ENCODE measurements around the gene GARNL3. TPM values are rescaled to one million over a fixed set of nuclear protein-coding genes. Genes with fewer than 3 reads are reported as not detected.

GARNL3 gene
- total and polyA plus RNA-seq, 7 donors: 1.2 to 4.8 (median 2.2) TPM

- TF ChIP-seq, protein P1, sequence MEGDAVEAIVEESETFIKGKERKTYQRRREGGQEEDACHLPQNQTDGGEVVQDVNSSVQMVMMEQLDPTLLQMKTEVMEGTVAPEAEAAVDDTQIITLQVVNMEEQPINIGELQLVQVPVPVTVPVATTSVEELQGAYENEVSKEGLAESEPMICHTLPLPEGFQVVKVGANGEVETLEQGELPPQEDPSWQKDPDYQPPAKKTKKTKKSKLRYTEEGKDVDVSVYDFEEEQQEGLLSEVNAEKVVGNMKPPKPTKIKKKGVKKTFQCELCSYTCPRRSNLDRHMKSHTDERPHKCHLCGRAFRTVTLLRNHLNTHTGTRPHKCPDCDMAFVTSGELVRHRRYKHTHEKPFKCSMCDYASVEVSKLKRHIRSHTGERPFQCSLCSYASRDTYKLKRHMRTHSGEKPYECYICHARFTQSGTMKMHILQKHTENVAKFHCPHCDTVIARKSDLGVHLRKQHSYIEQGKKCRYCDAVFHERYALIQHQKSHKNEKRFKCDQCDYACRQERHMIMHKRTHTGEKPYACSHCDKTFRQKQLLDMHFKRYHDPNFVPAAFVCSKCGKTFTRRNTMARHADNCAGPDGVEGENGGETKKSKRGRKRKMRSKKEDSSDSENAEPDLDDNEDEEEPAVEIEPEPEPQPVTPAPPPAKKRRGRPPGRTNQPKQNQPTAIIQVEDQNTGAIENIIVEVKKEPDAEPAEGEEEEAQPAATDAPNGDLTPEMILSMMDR (IDR thresholded peaks at IDR 0.05): no peak
- no peak overlapping the region for H3K27ac ChIP-seq
- no peak for ATAC-seq
- H3K36me3 ChIP-seq (ENCODE audit: insufficient read depth in 1 of 2, low read depth in 1 of 2): no peaks in the 10 kb centered on the region
- intact Hi-C loops (cut with DNase I): loop anchor here in 1 of 2 donors (5.0 kb wide), 1 partner anchor 56 kb away; no protein-coding TSS in a partner anchor
- no peak for DNase-seq
- H3K9me3 ChIP-seq: no peaks in the 10 kb centered on the region
- peaks cover 29% of the 10 kb centered on the region for H3K4me1 ChIP-seq
- 70 to 73% (median 71%) methylated on average over 4 of the region's 4 CpGs for whole genome bisulfite sequencing, 3 donors
- H3K27me3 ChIP-seq (ENCODE audit: insufficient read depth in 3 of 3, low read length in 2 of 3): no peaks in the 10 kb centered on the region
- no peak overlapping the region for H3K4me3 ChIP-seq
These were observed 41.3 kb downstream of the GARNL3 start for GRCh38 chr9:127305838-127306226.

GRCh38 chr9:127307802-127308201 is 43.2 kb downstream of the GARNL3 start:
- no peak overlapping the region for H3K4me3 ChIP-seq
- no peaks in the 10 kb centered on the region for H3K27me3 ChIP-seq (ENCODE audit: insufficient read depth in 3 of 3, low read length in 2 of 3)
- ATAC-seq (peak; percentile 69 to 96 (median 88)), DNase-seq (peak; percentile 31 to 65)
- WGBS, 3 donors: 38 to 59% (median 42%) methylated on average over 2 of the region's 2 CpGs
- peaks cover 36% of the 10 kb centered on the region for H3K4me1 ChIP-seq
- TF ChIP-seq, protein P1 (IDR thresholded peaks at IDR 0.05): no peak
- H3K36me3 ChIP-seq (ENCODE audit: insufficient read depth in 1 of 2, low read depth in 1 of 2): no peaks in the 10 kb centered on the region
- peak overlapping the region; percentile 23 for H3K27ac ChIP-seq
- intact Hi-C loops (cut with DNase I): loop anchor here in 1 of 2 donors (5.0 kb wide), 1 partner anchor 54 kb away; no protein-coding TSS in a partner anchor
- H3K9me3 ChIP-seq: no peaks in the 10 kb centered on the region

DNA sequence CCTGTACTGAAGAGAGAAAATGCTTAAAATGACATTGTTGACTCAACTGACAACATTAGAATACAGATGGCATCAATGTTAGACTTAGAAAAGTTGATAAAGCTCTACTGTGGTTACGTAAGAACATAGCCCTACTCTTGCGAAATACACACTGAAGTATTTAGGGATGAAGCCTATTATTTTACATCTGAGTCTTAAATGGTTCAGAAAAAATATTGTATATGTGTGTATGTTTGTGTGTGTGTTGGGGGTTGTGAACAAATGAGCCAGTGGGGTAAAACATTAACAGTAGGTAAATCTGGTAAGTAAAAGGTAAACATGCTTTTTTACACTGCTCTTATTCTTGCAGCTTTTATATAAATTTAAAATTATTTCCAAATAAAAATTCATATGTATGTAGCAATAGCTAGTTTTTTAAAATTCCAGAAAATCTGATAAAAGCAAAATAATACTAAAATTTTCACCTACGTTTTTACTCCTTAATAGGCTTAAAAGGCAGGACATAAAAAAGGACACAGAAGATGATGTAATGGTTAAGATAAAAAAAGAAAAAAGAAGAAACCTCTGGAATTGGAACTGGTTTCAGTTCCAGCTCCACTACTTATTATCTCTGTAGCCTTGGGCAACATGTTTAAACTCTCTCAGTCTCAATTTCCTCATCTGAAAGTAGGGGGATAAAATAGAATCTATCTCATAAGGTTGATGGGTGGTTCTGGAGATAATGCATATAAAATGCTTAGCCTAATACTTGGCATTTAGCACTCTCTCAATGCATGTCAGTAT is 44.3 kb downstream of the GARNL3 start:
- ATAC-seq (peak in 1 of 4 donors; percentile 46), DNase-seq (no peak)
- Histone ChIP-seq H3K27me3 (ENCODE audit: insufficient read depth in 3 of 3, low read length in 2 of 3) (no peaks in the 10 kb centered on the region), H3K36me3 (ENCODE audit: insufficient read depth in 1 of 2, low read depth in 1 of 2) (peaks cover 0 to 6% of the 10 kb centered on the region in 2 donors), H3K4me1 (peaks cover 36% of the 10 kb centered on the region), H3K4me3 (no peak overlapping the region), H3K27ac (no peak overlapping the region), H3K9me3 (no peaks in the 10 kb centered on the region)
- 46 to 69% (median 55%) methylated on average over 3 of the region's 3 CpGs for WGBS, 3 donors
- intact Hi-C loops (cut with DNase I): loop anchor here in 1 of 2 donors (5.0 kb wide), 1 partner anchor 53 kb away; no protein-coding TSS in a partner anchor
- TF ChIP-seq, protein P1 (IDR thresholded peaks at IDR 0.05): no peak

- Histone ChIP-seq H3K27me3 (ENCODE audit: insufficient read depth in 3 of 3, low read length in 2 of 3) (no peaks in the 10 kb centered on the region), H3K4me1 (peaks cover 36% of the 10 kb centered on the region), H3K27ac (no peak overlapping the region), H3K4me3 (no peak overlapping the region), H3K9me3 (no peaks in the 10 kb centered on the region), H3K36me3 (ENCODE audit: insufficient read depth in 1 of 2, low read depth in 1 of 2) (peaks cover 0 to 10% of the 10 kb centered on the region in 2 donors)
- intact Hi-C loops (cut with DNase I): loop anchor here in 1 of 2 donors (5.0 kb wide), 1 partner anchor 53 kb away; no protein-coding TSS in a partner anchor
- DNase-seq: no peak
- WGBS, 3 donors: 59 to 70% (median 63%) methylated on average over 4 of the region's 4 CpGs
- TF ChIP-seq, protein P1 (IDR thresholded peaks at IDR 0.05): no peak
- no peak for ATAC-seq
These were observed 45.1 kb downstream of the GARNL3 start for GRCh38 chr9:127309715-127310114.

All from psoas muscle (tissue), 8 donors.